Renal pelvis (tissue), 12 donors: ENCODE measurements around the gene IFNA21. TPM values are rescaled to one million over a fixed set of nuclear protein-coding genes. Genes with fewer than 3 reads are reported as not detected.
"Not testable (repeated sequence)": the region's sequence is repeated elsewhere in the genome, so short reads cannot be mapped to it uniquely, and the experiment has no call there.

Experiments
- DNase-seq: peaks from one replicate; pipeline ENCODE4 v3.0.0-alpha.2; 2013
- long read RNA-seq, 16 experiments: transcript quantifications; one replicate each; lab custom pipeline, GENCODE V29; 2026
- polyA plus RNA-seq, 3 donors: library from polyadenylated mRNA; unstranded; fragments of 120-200 nt; gene quantifications; one replicate each; pipeline ENCODE4 v1.2.1, GENCODE V29; 2013; ENCODE audit not compliant: insufficient read length in 3 of 3

IFNA21 gene
- polyA plus RNA-seq = under 1 TPM in 1 of 3 donors, not detected in 2; 0.17 TPM
- long read RNA-seq, donor 1 = 0 reads
- long read RNA-seq, donor 2 = 0 reads
- long read RNA-seq, donor 3 = 0 reads
- long read RNA-seq, donor 4 = 0 reads
- long read RNA-seq, donor 5 = 0 reads
- long read RNA-seq, donor 6 = 0 reads
- long read RNA-seq, donor 7 = 0 reads
- long read RNA-seq, donor 8 = 0 reads
- long read RNA-seq, donor 9 = 0 reads
- long read RNA-seq, donor 10 = 0 reads
- long read RNA-seq, donor 11 = 0 reads
- long read RNA-seq, donor 12, partial matches to known transcripts = 0 of 1 reads
- long read RNA-seq, donor 12, other reads (novel, unspliced or antisense) = 0 of 1 reads
- long read RNA-seq, donor 13 = 0 reads
- long read RNA-seq, donor 14 = 0 reads
- long read RNA-seq, donor 15 = 0 reads
- long read RNA-seq, donor 16 = 0 reads

DNA sequence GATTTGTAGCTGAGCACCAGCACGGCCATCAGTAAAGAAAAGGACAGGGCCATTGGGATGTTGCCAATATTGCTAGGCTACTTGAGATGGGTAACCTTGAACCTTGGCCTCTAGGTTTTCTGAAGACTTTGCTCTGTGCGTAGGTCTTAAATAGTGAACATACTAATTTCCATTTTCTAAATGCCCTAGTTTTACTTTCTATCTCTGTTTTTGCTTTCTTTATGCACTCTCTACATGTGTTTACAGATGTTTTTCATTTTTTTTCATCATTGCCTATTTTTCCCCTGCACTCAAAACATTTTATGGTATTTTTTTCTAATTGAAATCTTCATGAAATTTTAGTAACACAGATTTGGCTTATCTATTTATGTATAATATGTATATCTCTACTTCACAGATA is at the start of gene IFNA21:
Gene IFNA21, minus strand, starts transcription at position 101 of the 400 bp plus-strand sequence. Its CDS starts 48 bp downstream, at position 53.
- not testable (repeated sequence) for DNase-seq

GRCh38 chr9:21213411-21214326 is 47.2 kb upstream of the IFNA21 start:
- DNase-seq = not testable (repeated sequence)

GRCh38 chr9:21212160-21212559 is 45.7 kb upstream of the IFNA21 start:
- not testable (repeated sequence) for DNase-seq

DNA sequence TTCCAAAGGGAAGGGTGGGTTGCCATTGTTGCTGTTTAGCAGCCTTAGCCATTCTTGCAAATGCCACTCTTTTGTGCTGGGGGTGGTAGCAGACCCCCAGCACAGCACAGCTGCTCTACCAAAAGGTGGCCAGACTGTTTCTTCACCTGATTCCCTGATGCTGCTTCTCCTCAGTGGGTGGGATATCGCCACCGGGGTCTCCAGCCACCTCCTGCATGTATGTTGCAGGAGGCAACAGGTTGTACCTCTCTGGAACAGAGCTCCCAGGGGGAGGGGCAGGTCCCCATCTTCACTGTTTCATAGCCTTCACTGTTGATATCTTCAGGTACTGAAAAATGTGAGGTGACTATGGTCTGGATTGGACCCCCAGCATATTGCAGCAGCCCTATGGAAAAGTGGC is 44.3 kb upstream of the IFNA21 start:
- DNase-seq = not testable (repeated sequence)

GRCh38 chr9:21210311-21210710 is 43.9 kb upstream of the IFNA21 start:
- no peak for DNase-seq

GRCh38 chr9:21207043-21207442 is 40.6 kb upstream of the IFNA21 start, which contains the start of gene IFNA10:
IFNA10 (minus strand) TSS chr9:21207143; CDS start chr9:21207097, 46 bp downstream.
- DNase-seq = not testable (repeated sequence)

- no peak for DNase-seq
Observed at GRCh38 chr9:21205204-21205603, 38.7 kb upstream of the IFNA21 start.

DNA sequence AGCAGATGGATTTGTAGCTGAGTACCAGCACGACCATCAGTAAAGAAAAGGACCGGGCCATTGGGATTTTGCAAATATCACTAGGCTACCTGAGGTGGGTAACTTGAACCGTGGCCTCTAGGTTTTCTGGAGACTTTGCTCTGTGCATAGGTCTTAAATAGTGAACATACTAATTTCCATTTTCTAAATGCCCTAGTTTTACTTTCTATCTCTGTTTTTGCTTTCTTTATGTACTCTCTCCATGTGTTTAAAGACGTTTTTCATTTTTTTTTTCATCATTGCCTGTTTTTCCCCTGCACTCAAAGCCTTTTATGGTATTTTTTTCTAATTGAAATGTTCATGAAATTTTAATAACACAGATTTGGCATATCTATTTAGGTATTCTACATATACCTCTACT is 35.6 kb upstream of the IFNA21 start, which contains the start of gene IFNA7:
Gene IFNA7, minus strand, starts transcription at position 101 of the 400 bp plus-strand sequence. Its CDS starts 40 bp downstream, at position 61.
- not testable (repeated sequence) for DNase-seq

GRCh38 chr9:21194867-21195776 is 28.7 kb upstream of the IFNA21 start:
- DNase-seq = not testable (repeated sequence)

- not testable (repeated sequence) for DNase-seq
Observed at GRCh38 chr9:21187487-21187886, 21.0 kb upstream of the IFNA21 start, which contains the start of gene IFNA4. IFNA4 (minus strand) TSS chr9:21187587; CDS start chr9:21187531, 56 bp downstream.

DNA sequence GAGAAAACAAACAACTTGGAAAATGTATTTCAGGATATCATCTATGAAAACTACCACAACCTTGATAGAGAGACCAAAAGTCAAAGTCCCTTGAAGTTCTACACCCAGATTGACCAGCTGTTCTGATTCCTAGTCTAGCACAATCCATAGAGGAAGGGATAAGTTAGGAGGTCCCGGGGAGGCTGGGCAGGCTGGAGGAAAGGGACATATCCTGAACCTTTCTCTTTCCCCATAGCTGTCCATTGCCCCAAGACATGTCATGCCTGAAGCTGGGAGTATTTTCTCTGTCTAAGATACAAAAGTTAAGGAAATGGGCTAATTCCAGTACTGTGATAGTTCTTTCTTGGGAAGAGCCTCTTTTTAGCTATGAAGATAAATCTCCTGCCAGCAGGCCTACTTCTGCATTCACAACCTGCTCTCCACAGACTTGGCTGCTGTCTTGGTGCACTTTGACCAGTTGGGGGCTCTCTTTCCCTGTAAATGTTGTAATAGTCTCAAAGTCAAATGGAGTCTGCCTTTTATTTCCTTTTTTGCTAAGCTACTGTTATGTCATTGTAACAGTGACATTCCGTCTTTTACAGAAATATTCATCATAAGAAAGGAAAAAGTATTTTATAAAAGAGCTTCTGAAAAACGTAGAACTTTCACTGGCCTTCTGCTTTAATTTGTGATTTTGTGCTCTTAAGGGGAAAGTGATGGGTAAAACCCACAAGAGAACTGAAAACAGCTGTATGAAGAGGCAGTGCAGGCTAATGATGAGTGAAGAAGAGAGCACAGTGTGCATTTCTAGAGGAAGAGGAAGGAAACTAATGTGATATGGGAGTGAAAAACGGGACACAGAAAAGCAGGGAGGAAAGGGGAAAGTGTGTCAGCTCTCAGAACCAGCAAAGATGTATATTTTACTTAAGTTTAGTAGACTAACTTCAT is 16.6 kb upstream of the IFNA21 start:
- DNase-seq = not testable (repeated sequence)

- DNase-seq = no peak
Observed at GRCh38 chr9:21174671-21175070, 8.2 kb upstream of the IFNA21 start.

GRCh38 chr9:21172156-21172555 is 5.7 kb upstream of the IFNA21 start:
- DNase-seq = no peak

DNA sequence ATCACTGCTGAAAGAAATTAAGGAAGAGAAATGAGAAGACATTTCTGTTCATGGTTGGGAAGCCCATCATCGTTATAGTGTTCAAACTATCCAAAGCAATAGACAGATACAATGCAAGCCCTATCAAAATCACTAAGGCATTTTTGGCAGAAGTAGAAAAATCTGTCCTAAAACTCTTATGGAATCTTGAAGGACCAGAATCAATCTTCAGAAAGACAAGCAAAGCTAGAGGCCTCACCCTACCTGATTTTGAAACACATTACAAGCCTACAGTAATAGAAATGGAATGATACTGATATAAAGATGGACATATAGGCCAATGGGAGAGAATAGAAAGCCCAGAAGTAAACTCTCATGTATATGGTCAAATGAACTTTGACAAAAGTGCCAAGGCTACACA is 4.9 kb upstream of the IFNA21 start:
- DNase-seq = no peak

- DNase-seq = no peak
Observed at GRCh38 chr9:21165516-21165915, 944 bp downstream of the IFNA21 start.

GRCh38 chr9:21160178-21160577 is 6.3 kb downstream of the IFNA21 start:
- no peak for DNase-seq

DNA sequence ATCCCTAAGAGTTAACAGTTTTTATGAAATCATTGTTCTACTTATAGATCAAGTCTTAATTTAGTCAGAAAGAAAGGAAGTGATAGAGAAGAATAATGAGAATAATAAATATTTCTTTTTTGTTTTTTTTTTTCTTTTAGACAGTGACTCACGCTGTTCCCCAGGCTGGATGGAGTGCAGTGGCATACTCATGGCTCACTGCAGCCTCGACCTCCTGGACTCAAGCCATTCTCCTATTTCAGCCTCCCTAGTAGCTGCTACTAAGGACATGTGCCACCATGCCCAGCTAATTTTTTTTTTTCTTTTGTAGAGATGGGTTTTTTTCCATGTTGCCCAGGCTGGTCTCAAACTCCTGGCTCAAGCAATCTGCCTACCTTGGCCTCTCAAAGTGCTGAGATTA is 11.0 kb downstream of the IFNA21 start:
- no peak for DNase-seq

- peak; percentile 1 for DNase-seq
Observed at GRCh38 chr9:21154018-21154608, 12.3 kb downstream of the IFNA21 start.

GRCh38 chr9:21153336-21154017 is 13.0 kb downstream of the IFNA21 start:
- no peak for DNase-seq
